Tibial nerve (tissue), 4 donors: ENCODE data around the gene SLC35F3. TPM values are rescaled to one million over a fixed set of nuclear protein-coding genes. Genes with fewer than 3 reads are reported as not detected.

Experiments
- DNase-seq, 2 donors: peaks; one replicate each; pipeline ENCODE4 v3.0.0-alpha.2; 2019; ENCODE audit warnings: low spot score in 2 of 2
- H3K27ac ChIP-seq, 4 donors: fragments of 200-600 bp; sonication (generic) in 3 of 4; one replicate each; pipeline ENCODE4 v1.5.1; 2017 to 2019; ENCODE audit warnings: mild to moderate bottlenecking in 1 of 4
- H3K27me3 ChIP-seq, 2 donors: fragments of 200-600 bp; sonication (generic) in 1 of 2; one replicate each; pipeline versions ENCODE4 v1.5.1 to v1.6.0; 2017 to 2019
- H3K36me3 ChIP-seq, 3 donors: fragments of 200-600 bp; sonication (generic); one replicate each; pipeline ENCODE4 v1.5.1; 2018 to 2019
- H3K4me1 ChIP-seq, 4 donors: fragments of 200-600 bp; sonication (generic) in 3 of 4; one replicate each; pipeline ENCODE4 v1.5.1; 2017 to 2019
- H3K4me3 ChIP-seq, 4 donors: fragments of 200-600 bp; sonication (generic) in 3 of 4; one replicate each; pipeline ENCODE4 v1.5.1; 2017 to 2019; ENCODE audit warnings: mild to moderate bottlenecking in 1 of 4, moderate library complexity in 1 of 4
- H3K9me3 ChIP-seq, 4 donors: fragments of 200-600 bp; sonication (generic) in 3 of 4; one replicate each; pipeline ENCODE4 v1.5.1; 2017 to 2019
- EP300 ChIP-seq, 2 donors: sonication (generic); formaldehyde crosslinking; IDR thresholded peaks; one replicate each; pipeline ENCODE4 v1.6.1; 2017; ENCODE audit warnings: antibody characterized with exemption in 2 of 2, mild to moderate bottlenecking in 1 of 2
- POLR2A ChIP-seq, 2 donors: fragments of 450-650 bp; IDR thresholded peaks; one replicate each; pipeline ENCODE4 v1.6.1; 2017; ENCODE audit warnings: antibody characterized with exemption in 2 of 2, mild to moderate bottlenecking in 2 of 2, moderate library complexity in 2 of 2
- WGBS, 2 donors: methylation state at CpG; one replicate each; pipeline ENCODE4 v1.1.5; 2018; 5-methylcytosine and 5-hydroxymethylcytosine counted together
- total RNA-seq, 4 donors: library from RNA; depleted of rRNA; stranded (reverse); fragments of >200 nt; gene quantifications; one replicate each; pipeline ENCODE4 v1.1.0, GENCODE V29; 2016
- TF ChIP-seq, protein P1 (sequence below), 5 experiments: fragments of 200-600 bp in 3 of 5; fragments of 450-650 bp in 2 of 5; sonication (generic) in 3 of 5; IDR thresholded peaks; one replicate each; pipeline ENCODE4 v1.5.1; 2016 to 2019; ENCODE audit warnings: antibody characterized with exemption in 5 of 5, mild to moderate bottlenecking in 3 of 5, moderate library complexity in 2 of 5

SLC35F3 gene
- total RNA-seq, 4 donors from 2014 or later, result 0.90 TPM; not detected in 3

DNA sequence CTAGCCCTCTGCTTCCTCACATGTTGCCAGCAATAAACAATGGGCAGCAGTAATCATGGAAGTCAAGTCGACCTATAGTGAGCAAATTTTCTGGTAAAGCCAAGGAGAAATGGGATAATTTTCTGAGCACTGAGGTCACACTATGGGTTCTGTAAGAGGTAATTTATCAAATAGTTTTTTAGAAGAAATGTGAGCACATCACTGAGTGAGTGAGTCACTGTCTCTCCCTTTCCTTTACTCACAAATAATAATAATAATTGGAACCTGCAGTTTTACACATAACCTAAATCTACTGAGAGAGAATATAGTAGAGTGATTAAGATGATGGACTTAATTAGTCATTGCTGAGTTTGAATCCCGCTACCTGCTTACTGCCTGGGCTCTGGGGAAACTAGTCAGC, 23.6 kb downstream of the SLC35F3 start:
- 64 to 72% methylated on average over 2 of the region's 2 CpGs for WGBS, 2 donors
- no peak for DNase-seq
- H3K4me3 ChIP-seq, result no peak overlapping the region
- no peak overlapping the region for H3K27ac ChIP-seq
- no peaks in the 10 kb centered on the region for H3K36me3 ChIP-seq
- H3K4me1 ChIP-seq, result no peaks in the 10 kb centered on the region
- H3K9me3 ChIP-seq, result peaks cover 0 to under 1% (median 0%) of the 10 kb centered on the region in 4 donors
- TF ChIP-seq POLR2A (IDR thresholded peaks at IDR 0.05) (no peak), EP300 (IDR thresholded peaks at IDR 0.05) (no peak)
- TF ChIP-seq, protein P1, sequence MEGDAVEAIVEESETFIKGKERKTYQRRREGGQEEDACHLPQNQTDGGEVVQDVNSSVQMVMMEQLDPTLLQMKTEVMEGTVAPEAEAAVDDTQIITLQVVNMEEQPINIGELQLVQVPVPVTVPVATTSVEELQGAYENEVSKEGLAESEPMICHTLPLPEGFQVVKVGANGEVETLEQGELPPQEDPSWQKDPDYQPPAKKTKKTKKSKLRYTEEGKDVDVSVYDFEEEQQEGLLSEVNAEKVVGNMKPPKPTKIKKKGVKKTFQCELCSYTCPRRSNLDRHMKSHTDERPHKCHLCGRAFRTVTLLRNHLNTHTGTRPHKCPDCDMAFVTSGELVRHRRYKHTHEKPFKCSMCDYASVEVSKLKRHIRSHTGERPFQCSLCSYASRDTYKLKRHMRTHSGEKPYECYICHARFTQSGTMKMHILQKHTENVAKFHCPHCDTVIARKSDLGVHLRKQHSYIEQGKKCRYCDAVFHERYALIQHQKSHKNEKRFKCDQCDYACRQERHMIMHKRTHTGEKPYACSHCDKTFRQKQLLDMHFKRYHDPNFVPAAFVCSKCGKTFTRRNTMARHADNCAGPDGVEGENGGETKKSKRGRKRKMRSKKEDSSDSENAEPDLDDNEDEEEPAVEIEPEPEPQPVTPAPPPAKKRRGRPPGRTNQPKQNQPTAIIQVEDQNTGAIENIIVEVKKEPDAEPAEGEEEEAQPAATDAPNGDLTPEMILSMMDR (IDR thresholded peaks at IDR 0.05), result no peak
- no peaks in the 10 kb centered on the region for H3K27me3 ChIP-seq

DNA sequence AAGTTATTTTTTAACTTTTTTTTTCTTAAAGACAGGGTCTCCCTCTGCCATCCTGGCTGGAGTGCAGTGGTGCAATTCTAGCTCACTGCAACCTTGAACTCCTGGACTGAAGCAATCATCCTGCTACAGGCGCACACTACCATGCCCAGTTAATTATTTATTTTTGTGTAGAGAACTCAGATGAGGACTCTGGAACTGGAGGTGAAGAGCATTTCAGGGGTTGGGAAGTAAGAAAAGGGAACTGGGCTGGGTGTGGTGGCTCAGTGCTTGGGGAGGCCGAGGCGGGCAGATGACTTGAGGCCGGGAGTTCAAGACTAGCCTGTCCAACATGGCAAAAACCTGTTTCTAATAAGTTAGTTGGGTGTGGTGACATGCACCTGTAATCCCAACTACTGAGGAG, 28.9 kb downstream of the SLC35F3 start:
- no peak for DNase-seq
- TF ChIP-seq EP300 (IDR thresholded peaks at IDR 0.05), result no peak
- TF ChIP-seq, protein P1 (IDR thresholded peaks at IDR 0.05), result no peak
- no peak for TF ChIP-seq POLR2A (IDR thresholded peaks at IDR 0.05)
- H3K36me3 ChIP-seq, result no peaks in the 10 kb centered on the region
- H3K9me3 ChIP-seq, result no peaks in the 10 kb centered on the region
- no peaks in the 10 kb centered on the region for H3K4me1 ChIP-seq
- 95 to 96% methylated on average over 4 of the region's 4 CpGs for WGBS, 2 donors
- H3K27me3 ChIP-seq, result no peaks in the 10 kb centered on the region
- no peak overlapping the region for H3K27ac ChIP-seq
- H3K4me3 ChIP-seq, result no peak overlapping the region

DNA sequence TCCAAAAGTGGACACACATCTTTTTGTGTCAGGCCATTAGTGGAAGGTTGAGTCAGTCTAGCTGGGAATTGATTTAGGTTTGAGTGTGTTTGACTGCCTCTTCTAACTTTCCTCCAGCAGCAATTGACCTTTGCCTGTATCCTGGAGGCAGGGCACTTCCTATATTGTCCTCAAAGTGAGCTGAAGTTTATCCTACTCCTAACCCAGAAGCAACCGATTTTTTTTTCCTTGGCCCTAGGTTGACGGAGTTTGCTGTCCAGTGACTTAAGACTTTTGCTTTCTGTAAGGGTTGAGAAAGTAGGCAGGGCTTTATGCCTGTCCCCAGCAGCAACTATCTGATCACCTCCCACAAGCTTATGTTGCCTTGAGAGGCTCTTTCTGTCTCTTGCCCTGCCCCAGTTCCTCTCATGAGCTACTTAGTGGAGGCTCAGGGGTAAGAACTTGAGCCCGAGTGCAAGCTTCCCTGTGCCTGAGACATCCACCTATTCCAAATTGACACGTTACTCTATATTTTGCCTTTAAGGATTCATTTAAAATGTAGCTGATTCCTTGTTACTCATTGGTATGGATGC, 30.9 kb downstream of the SLC35F3 start:
- Histone ChIP-seq H3K4me1 (no peaks in the 10 kb centered on the region), H3K36me3 (no peaks in the 10 kb centered on the region), H3K9me3 (no peaks in the 10 kb centered on the region), H3K27ac (no peak overlapping the region), H3K4me3 (no peak overlapping the region), H3K27me3 (no peaks in the 10 kb centered on the region)
- no peak for DNase-seq
- no peak for TF ChIP-seq POLR2A (IDR thresholded peaks at IDR 0.05)
- no peak for TF ChIP-seq EP300 (IDR thresholded peaks at IDR 0.05)
- TF ChIP-seq, protein P1 (IDR thresholded peaks at IDR 0.05), result no peak
- 65 to 66% methylated on average over 4 of the region's 4 CpGs for WGBS, 2 donors

DNA sequence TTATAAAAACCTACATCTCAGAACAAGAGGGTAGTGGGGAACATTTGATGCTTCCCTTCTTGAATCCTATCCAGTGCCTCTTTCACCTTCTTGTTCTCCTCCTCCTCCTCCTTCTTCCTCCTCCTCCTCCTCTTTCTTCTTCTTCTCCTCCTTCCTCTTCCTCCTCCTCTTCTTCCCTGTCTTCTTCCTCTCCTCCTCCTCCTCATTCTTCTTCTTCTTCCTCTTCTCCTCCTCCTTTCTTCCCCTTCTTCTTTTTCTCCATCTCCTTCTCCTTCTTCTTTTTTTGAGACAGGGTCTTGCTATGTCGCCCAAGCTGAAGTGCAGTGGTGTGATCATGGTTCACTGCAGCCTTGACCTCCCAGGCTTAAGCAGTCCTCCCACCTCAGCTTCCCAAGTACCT, 31.9 kb downstream of the SLC35F3 start:
- Histone ChIP-seq H3K27ac (no peak overlapping the region), H3K9me3 (no peaks in the 10 kb centered on the region), H3K27me3 (no peaks in the 10 kb centered on the region), H3K36me3 (no peaks in the 10 kb centered on the region), H3K4me3 (no peak overlapping the region), H3K4me1 (no peaks in the 10 kb centered on the region)
- TF ChIP-seq POLR2A (IDR thresholded peaks at IDR 0.05) (no peak), EP300 (IDR thresholded peaks at IDR 0.05) (no peak)
- TF ChIP-seq, protein P1 (IDR thresholded peaks at IDR 0.05), result no peak
- DNase-seq, result no peak
- WGBS, 2 donors, result 90 to 97% methylated on average over 1 of the region's 1 CpG

DNA sequence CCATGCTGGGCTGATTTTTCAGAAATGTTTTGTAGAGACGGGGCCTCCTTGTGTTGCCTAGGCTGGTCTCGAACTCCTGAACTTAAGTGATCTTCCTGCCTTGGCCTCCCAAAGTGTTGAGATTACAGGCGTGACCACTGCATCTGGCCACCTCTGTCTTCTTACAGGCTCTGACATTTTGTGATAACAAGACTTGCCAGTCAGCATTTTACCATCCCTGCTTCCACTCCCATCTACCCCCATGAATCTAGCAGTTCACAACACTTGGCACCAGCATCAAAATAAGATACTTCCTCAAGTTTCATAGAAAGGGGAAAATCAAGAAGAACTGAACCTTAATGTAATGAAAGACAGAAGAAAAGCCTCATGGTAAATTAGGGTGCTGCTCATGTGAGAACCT, 32.4 kb downstream of the SLC35F3 start:
- no peaks in the 10 kb centered on the region for H3K27me3 ChIP-seq
- no peaks in the 10 kb centered on the region for H3K9me3 ChIP-seq
- WGBS, 2 donors, result 73 to 93% methylated on average over 3 of the region's 3 CpGs
- H3K36me3 ChIP-seq, result no peaks in the 10 kb centered on the region
- TF ChIP-seq EP300 (IDR thresholded peaks at IDR 0.05), result no peak
- no peak for TF ChIP-seq POLR2A (IDR thresholded peaks at IDR 0.05)
- TF ChIP-seq, protein P1 (IDR thresholded peaks at IDR 0.05), result no peak
- H3K4me1 ChIP-seq, result no peaks in the 10 kb centered on the region
- no peak overlapping the region for H3K4me3 ChIP-seq
- DNase-seq, result no peak
- H3K27ac ChIP-seq, result no peak overlapping the region
